HG03196 (cell line): Measurements from ENCODE around the gene TCFL5.

Source experiments
- ATAC-seq: cut with Tn5 transposase; IDR thresholded peaks from one replicate; pipeline ENCODE4 v1.9.1; 2021; ENCODE audit not compliant: unreplicated experiment

TCFL5 gene

GRCh38 chr20:62824476-62825332 lies 36.9 kb downstream of the TCFL5 start:
- ATAC-seq, result no peak

- no peak for ATAC-seq
These were observed 37.7 kb downstream of the TCFL5 start for GRCh38 chr20:62823688-62824475.

- no peak for ATAC-seq
These were observed 38.6 kb downstream of the TCFL5 start for GRCh38 chr20:62822788-62823651.

GRCh38 chr20:62822239-62822787 lies 39.3 kb downstream of the TCFL5 start:
- ATAC-seq, result no peak

- no peak for ATAC-seq
These were observed 39.9 kb downstream of the TCFL5 start for GRCh38 chr20:62821726-62822210.

GRCh38 chr20:62820962-62821725 lies 40.5 kb downstream of the TCFL5 start:
- ATAC-seq, result no peak

- ATAC-seq, result no peak
These were observed 41.2 kb downstream of the TCFL5 start for GRCh38 chr20:62820208-62820961.

GRCh38 chr20:62819494-62820174 lies 42.0 kb downstream of the TCFL5 start:
- no peak for ATAC-seq

GRCh38 chr20:62818592-62819493 lies 42.8 kb downstream of the TCFL5 start:
- ATAC-seq, result no peak

GRCh38 chr20:62817975-62818591 lies 43.5 kb downstream of the TCFL5 start:
- no peak for ATAC-seq

- ATAC-seq, result no peak
These were observed 44.4 kb downstream of the TCFL5 start, which contains the start of gene COL9A3 for GRCh38 chr20:62816884-62817873. Gene COL9A3, plus strand, starts transcription at chr20:62817050. Its CDS starts 15 bp downstream, at chr20:62817065.

- no peak for ATAC-seq
These were observed 45.4 kb downstream of the TCFL5 start for GRCh38 chr20:62816031-62816883.

- ATAC-seq, result no peak
These were observed 46.3 kb downstream of the TCFL5 start for GRCh38 chr20:62815066-62815991.

GRCh38 chr20:62814709-62815065 lies 46.9 kb downstream of the TCFL5 start:
- ATAC-seq, result no peak
